Activated naive CD8-positive, alpha-beta T cell treated with anti-CD3 and anti-CD28 coated beads, Interleukin-2, amount 10 ng/mL, durations not matched to agents 7 days and 5 days (primary cell): ENCODE measurements around the gene FOLR1. TPM values are rescaled to one million over a fixed set of nuclear protein-coding genes. Genes with fewer than 3 reads are reported as not detected.

ENCODE experiments used
- total RNA-seq, 2 experiments: library from RNA; stranded (reverse); gene quantifications; one replicate each; pipeline ENCODE4 v1.2.3, GENCODE V29; 2021

The FOLR1 gene
- total RNA-seq, 2 experiments from 2014 or later: not detected

Other genes with a start within 250 kb of the FOLR1 start
- 10 to 100 TPM; 21.2 to 22.9 TPM for gene IL18BP, start 193.2 kb upstream of the FOLR1 start, total RNA-seq
- gene NUMA1, start 111.6 kb upstream of the FOLR1 start, total RNA-seq: 100 to 1,000 TPM; 262 to 263 TPM
- gene LRRC51, start 111.3 kb upstream of the FOLR1 start, total RNA-seq: 1 to 10 TPM; 4.3 to 5.1 TPM
- 10 to 100 TPM; 65.6 to 70.5 TPM for gene LAMTOR1, start 88.8 kb upstream of the FOLR1 start, total RNA-seq
- not detected for gene TOMT, start 86.2 kb upstream of the FOLR1 start, total RNA-seq
- gene ANAPC15, start 79.4 kb upstream of the FOLR1 start, total RNA-seq: 10 to 100 TPM; 49.0 to 52.5 TPM
- not detected for gene FOLR3, start 56.4 kb upstream of the FOLR1 start, total RNA-seq
- under 1 TPM in 1 of 2 experiments, not detected in 1; 0.33 TPM for gene FOLR2, start 24.7 kb downstream of the FOLR1 start, total RNA-seq
- gene INPPL1, start 32.6 kb downstream of the FOLR1 start, total RNA-seq: 100 to 1,000 TPM; 166 to 171 TPM
- gene PHOX2A, start 52.0 kb downstream of the FOLR1 start, total RNA-seq: not detected
- 10 to 100 TPM; 21.6 to 23.2 TPM for gene CLPB, start 242.4 kb downstream of the FOLR1 start, total RNA-seq